GM21825 (cell line): ENCODE measurements around the gene EPN3.

ENCODE experiments used
- ATAC-seq: cut with Tn5 transposase; IDR thresholded peaks from one replicate; pipeline ENCODE4 v1.9.1; 2021; ENCODE audit warnings: mild to moderate bottlenecking, moderate library complexity; ENCODE audit not compliant: unreplicated experiment

The EPN3 gene

GRCh38 chr17:50508573-50509460 is 23.7 kb upstream of the EPN3 start:
- no peak for ATAC-seq

- ATAC-seq: peak; percentile 83
These were observed 21.5 kb upstream of the EPN3 start for GRCh38 chr17:50511058-50511457.

- ATAC-seq: no peak
These were observed 19.0 kb upstream of the EPN3 start for GRCh38 chr17:50513495-50513894.

- no peak for ATAC-seq
These were observed 18.1 kb upstream of the EPN3 start for GRCh38 chr17:50514388-50514787.

GRCh38 chr17:50514936-50515702 is 17.4 kb upstream of the EPN3 start:
- no peak for ATAC-seq

GRCh38 chr17:50517011-50517410 is 15.5 kb upstream of the EPN3 start:
- ATAC-seq: no peak

GRCh38 chr17:50517504-50518383 is 14.8 kb upstream of the EPN3 start:
- ATAC-seq: no peak

- ATAC-seq: no peak
These were observed 14.0 kb upstream of the EPN3 start for GRCh38 chr17:50518384-50519023.

GRCh38 chr17:50519141-50519834 is 13.2 kb upstream of the EPN3 start:
- no peak for ATAC-seq

GRCh38 chr17:50520483-50520882 is 12.1 kb upstream of the EPN3 start:
- ATAC-seq: no peak

- ATAC-seq: no peak
These were observed 11.0 kb upstream of the EPN3 start for GRCh38 chr17:50521514-50521913.

GRCh38 chr17:50522766-50523165 is 9.8 kb upstream of the EPN3 start:
- ATAC-seq: no peak

- ATAC-seq: no peak
These were observed 9.3 kb upstream of the EPN3 start for GRCh38 chr17:50523208-50523607.

- no peak for ATAC-seq
These were observed 7.7 kb upstream of the EPN3 start for GRCh38 chr17:50524838-50525237.

- no peak for ATAC-seq
These were observed 5.3 kb upstream of the EPN3 start for GRCh38 chr17:50527155-50527762.

- no peak for ATAC-seq
These were observed 4.5 kb upstream of the EPN3 start for GRCh38 chr17:50527949-50528474.

GRCh38 chr17:50529849-50530248 is 2.7 kb upstream of the EPN3 start:
- ATAC-seq: no peak

GRCh38 chr17:50531428-50532025 is 1.0 kb upstream of the EPN3 start:
- no peak for ATAC-seq

- no peak for ATAC-seq
These were observed 650 bp downstream of the EPN3 start for GRCh38 chr17:50533185-50533584.
